ENCODE data around the gene TRIM39.

- no peak for TF ChIP-seq POLR2A (IDR thresholded peaks at IDR 0.05)
- TF ChIP-seq CTCF (IDR thresholded peaks at IDR 0.05) = no peak
- TF ChIP-seq EP300 (IDR thresholded peaks at IDR 0.05) = no peak
- no peak for TF ChIP-seq POLR2AphosphoS5 (IDR thresholded peaks at IDR 0.05)
These were observed 1.4 kb upstream of the TRIM39 start for GRCh38 chr6:30325150-30325872.

Data from gastroesophageal sphincter (tissue), 3 donors.